ENCODE results near the gene ANKRD34B.

The ANKRD34B gene

DNA sequence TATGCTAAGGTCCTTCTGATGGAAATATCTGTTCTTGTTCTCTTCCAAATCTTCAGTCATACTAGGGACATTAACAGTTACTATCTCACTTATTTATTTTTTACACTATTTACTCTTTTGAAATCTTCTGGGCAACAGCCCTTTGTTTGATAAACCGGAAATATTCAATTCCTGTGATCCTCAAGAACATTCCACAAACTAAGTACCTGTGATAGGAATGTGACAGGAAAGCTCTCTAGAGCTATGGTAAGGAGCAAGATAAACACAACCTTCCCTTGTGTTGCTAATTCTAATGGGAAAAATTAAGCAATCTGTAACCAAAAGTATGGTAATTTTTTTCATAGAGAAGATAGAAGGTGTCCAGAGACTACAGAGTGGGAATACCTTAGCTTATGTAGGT, 22.0 kb upstream of the ANKRD34B start:
- Histone ChIP-seq H3K4ac (ENCODE audit: low read length) (no peak overlapping the region), H2BK5ac (ENCODE audit: low read length) (no peak overlapping the region), H2BK120ac (ENCODE audit: low read depth, low read length) (no peak overlapping the region), H2BK15ac (ENCODE audit: low read length) (no peak overlapping the region), H3K23ac (ENCODE audit: low read depth, low read length, poor library complexity) (no peak overlapping the region), H2BK12ac (ENCODE audit: low read length) (no peak overlapping the region), H3K36me3 (replicated peaks in 1 of 2; ENCODE audit: control insufficient read depth in 2 of 2, insufficient read depth in 2 of 2, low read length in 2 of 2) (no peaks in the 10 kb centered on the region), H3K14ac (ENCODE audit: low read length) (no peak overlapping the region), H3K27ac (replicated peaks; ENCODE audit: low read length) (no peak overlapping the region), H3K4me2 (ENCODE audit: insufficient read depth, low read length, poor library complexity, severe bottlenecking) (no peak overlapping the region), H2AK5ac (ENCODE audit: low read depth, low read length) (no peak overlapping the region), H2AFZ (ENCODE audit: low read length) (no peak overlapping the region), H3K4me1 (ENCODE audit: control insufficient read depth in 2 of 2, insufficient read depth in 1 of 2, low read depth in 1 of 2, low read length in 2 of 2) (peaks cover 4 to 8% of the 10 kb centered on the region in 2 donors), H3K79me1 (ENCODE audit: low read depth, low read length) (no peaks in the 10 kb centered on the region), H3K9ac (ENCODE audit: low read depth, low read length, poor library complexity) (no peak overlapping the region), H4K91ac (ENCODE audit: low read depth, low read length, poor library complexity) (no peak overlapping the region), H3K9me3 (replicated peaks in 1 of 2; ENCODE audit: control insufficient read depth in 2 of 2, insufficient read depth in 1 of 2, low read depth in 1 of 2, low read length in 2 of 2) (no peaks in the 10 kb centered on the region), H4K8ac (ENCODE audit: low read depth, low read length) (no peak overlapping the region), H3K27me3 (ENCODE audit: control insufficient read depth in 3 of 3, insufficient read depth in 3 of 3, low read depth in 1 of 3, low read length in 3 of 3) (no peaks in the 10 kb centered on the region), H3K18ac (ENCODE audit: low read length) (no peak overlapping the region), H3K4me3 (ENCODE audit: low read length in 2 of 2) (no peak overlapping the region)
- WGBS, 2 donors (ENCODE audit: extremely low coverage in 2 of 2, insufficient read length in 2 of 2, insufficient replicate concordance in 1 of 2) = no CpG with 5 or more reads among the region's 1 CpG
- DNase-seq (ENCODE audit: low spot score) = no peak

- H2AK5ac ChIP-seq (ENCODE audit: low read depth, low read length) = no peak overlapping the region
- no peak overlapping the region for H3K4me2 ChIP-seq (ENCODE audit: insufficient read depth, low read length, poor library complexity, severe bottlenecking)
- no peaks in the 10 kb centered on the region for H3K27me3 ChIP-seq (ENCODE audit: control insufficient read depth in 3 of 3, insufficient read depth in 3 of 3, low read depth in 1 of 3, low read length in 3 of 3)
- H4K8ac ChIP-seq (ENCODE audit: low read depth, low read length) = no peak overlapping the region
- no peak overlapping the region for H3K4ac ChIP-seq (ENCODE audit: low read length)
- peaks cover 4 to 8% of the 10 kb centered on the region in 2 donors for H3K4me1 ChIP-seq (ENCODE audit: control insufficient read depth in 2 of 2, insufficient read depth in 1 of 2, low read depth in 1 of 2, low read length in 2 of 2)
- no peak overlapping the region for H3K9ac ChIP-seq (ENCODE audit: low read depth, low read length, poor library complexity)
- H2AFZ ChIP-seq (ENCODE audit: low read length) = no peak overlapping the region
- no peaks in the 10 kb centered on the region for H3K79me1 ChIP-seq (ENCODE audit: low read depth, low read length)
- WGBS, 2 donors (ENCODE audit: extremely low coverage in 2 of 2, insufficient read length in 2 of 2, insufficient replicate concordance in 1 of 2) = no CpG with 5 or more reads among the region's 3 CpGs
- H3K36me3 ChIP-seq (replicated peaks in 1 of 2; ENCODE audit: control insufficient read depth in 2 of 2, insufficient read depth in 2 of 2, low read length in 2 of 2) = no peaks in the 10 kb centered on the region
- H3K18ac ChIP-seq (ENCODE audit: low read length) = no peak overlapping the region
- no peak overlapping the region for H2BK120ac ChIP-seq (ENCODE audit: low read depth, low read length)
- DNase-seq (ENCODE audit: low spot score) = no peak
- no peak overlapping the region for H4K91ac ChIP-seq (ENCODE audit: low read depth, low read length, poor library complexity)
- H3K9me3 ChIP-seq (replicated peaks in 1 of 2; ENCODE audit: control insufficient read depth in 2 of 2, insufficient read depth in 1 of 2, low read depth in 1 of 2, low read length in 2 of 2) = no peaks in the 10 kb centered on the region
- H3K4me3 ChIP-seq (ENCODE audit: low read length in 2 of 2) = no peak overlapping the region
- no peak overlapping the region for H3K14ac ChIP-seq (ENCODE audit: low read length)
- no peak overlapping the region for H2BK15ac ChIP-seq (ENCODE audit: low read length)
- H2BK12ac ChIP-seq (ENCODE audit: low read length) = no peak overlapping the region
- H3K27ac ChIP-seq (replicated peaks; ENCODE audit: low read length) = no peak overlapping the region
- no peak overlapping the region for H3K23ac ChIP-seq (ENCODE audit: low read depth, low read length, poor library complexity)
- no peak overlapping the region for H2BK5ac ChIP-seq (ENCODE audit: low read length)
These were observed 21.3 kb upstream of the ANKRD34B start for GRCh38 chr5:80591352-80591751.

- no peaks in the 10 kb centered on the region for H3K27me3 ChIP-seq (ENCODE audit: control insufficient read depth in 3 of 3, insufficient read depth in 3 of 3, low read depth in 1 of 3, low read length in 3 of 3)
- no peak overlapping the region for H3K14ac ChIP-seq (ENCODE audit: low read length)
- no peak overlapping the region for H3K27ac ChIP-seq (replicated peaks; ENCODE audit: low read length)
- DNase-seq (ENCODE audit: low spot score) = no peak
- H3K36me3 ChIP-seq (replicated peaks in 1 of 2; ENCODE audit: control insufficient read depth in 2 of 2, insufficient read depth in 2 of 2, low read length in 2 of 2) = no peaks in the 10 kb centered on the region
- no peak overlapping the region for H2AFZ ChIP-seq (ENCODE audit: low read length)
- no peak overlapping the region for H2BK12ac ChIP-seq (ENCODE audit: low read length)
- H3K4me3 ChIP-seq (ENCODE audit: low read length in 2 of 2) = no peak overlapping the region
- no peak overlapping the region for H3K9ac ChIP-seq (ENCODE audit: low read depth, low read length, poor library complexity)
- WGBS, 2 donors (ENCODE audit: extremely low coverage in 2 of 2, insufficient read length in 2 of 2, insufficient replicate concordance in 1 of 2) = no CpG with 5 or more reads among the region's 5 CpGs
- no peaks in the 10 kb centered on the region for H3K79me1 ChIP-seq (ENCODE audit: low read depth, low read length)
- H3K4me2 ChIP-seq (ENCODE audit: insufficient read depth, low read length, poor library complexity, severe bottlenecking) = no peak overlapping the region
- H3K23ac ChIP-seq (ENCODE audit: low read depth, low read length, poor library complexity) = no peak overlapping the region
- H2BK5ac ChIP-seq (ENCODE audit: low read length) = no peak overlapping the region
- H3K9me3 ChIP-seq (replicated peaks in 1 of 2; ENCODE audit: control insufficient read depth in 2 of 2, insufficient read depth in 1 of 2, low read depth in 1 of 2, low read length in 2 of 2) = no peaks in the 10 kb centered on the region
- H2BK120ac ChIP-seq (ENCODE audit: low read depth, low read length) = no peak overlapping the region
- H2AK5ac ChIP-seq (ENCODE audit: low read depth, low read length) = no peak overlapping the region
- no peak overlapping the region for H4K8ac ChIP-seq (ENCODE audit: low read depth, low read length)
- H3K4me1 ChIP-seq (ENCODE audit: control insufficient read depth in 2 of 2, insufficient read depth in 1 of 2, low read depth in 1 of 2, low read length in 2 of 2) = peaks cover 2 to 5% of the 10 kb centered on the region in 2 donors
- H3K4ac ChIP-seq (ENCODE audit: low read length) = no peak overlapping the region
- H3K18ac ChIP-seq (ENCODE audit: low read length) = no peak overlapping the region
- H4K91ac ChIP-seq (ENCODE audit: low read depth, low read length, poor library complexity) = no peak overlapping the region
- H2BK15ac ChIP-seq (ENCODE audit: low read length) = no peak overlapping the region
These were observed 20.7 kb upstream of the ANKRD34B start for GRCh38 chr5:80590766-80591165.

GRCh38 chr5:80588858-80589540, 18.9 kb upstream of the ANKRD34B start:
- Histone ChIP-seq H3K27ac (replicated peaks; ENCODE audit: low read length) (no peak overlapping the region), H3K14ac (ENCODE audit: low read length) (no peak overlapping the region), H3K4me3 (ENCODE audit: low read length in 2 of 2) (no peak overlapping the region), H3K9me3 (replicated peaks in 1 of 2; ENCODE audit: control insufficient read depth in 2 of 2, insufficient read depth in 1 of 2, low read depth in 1 of 2, low read length in 2 of 2) (no peaks in the 10 kb centered on the region), H2AFZ (ENCODE audit: low read length) (peak overlapping the region; percentile 64), H2AK5ac (ENCODE audit: low read depth, low read length) (no peak overlapping the region), H4K8ac (ENCODE audit: low read depth, low read length) (no peak overlapping the region), H2BK5ac (ENCODE audit: low read length) (no peak overlapping the region), H3K79me1 (ENCODE audit: low read depth, low read length) (no peaks in the 10 kb centered on the region), H3K4me2 (ENCODE audit: insufficient read depth, low read length, poor library complexity, severe bottlenecking) (no peak overlapping the region), H2BK12ac (ENCODE audit: low read length) (no peak overlapping the region), H2BK120ac (ENCODE audit: low read depth, low read length) (no peak overlapping the region), H3K4ac (ENCODE audit: low read length) (no peak overlapping the region), H3K4me1 (ENCODE audit: control insufficient read depth in 2 of 2, insufficient read depth in 1 of 2, low read depth in 1 of 2, low read length in 2 of 2) (peaks cover 2 to 5% of the 10 kb centered on the region in 2 donors), H3K23ac (ENCODE audit: low read depth, low read length, poor library complexity) (no peak overlapping the region), H4K91ac (ENCODE audit: low read depth, low read length, poor library complexity) (no peak overlapping the region), H3K9ac (ENCODE audit: low read depth, low read length, poor library complexity) (no peak overlapping the region), H3K36me3 (replicated peaks in 1 of 2; ENCODE audit: control insufficient read depth in 2 of 2, insufficient read depth in 2 of 2, low read length in 2 of 2) (no peaks in the 10 kb centered on the region), H3K18ac (ENCODE audit: low read length) (no peak overlapping the region), H2BK15ac (ENCODE audit: low read length) (no peak overlapping the region), H3K27me3 (ENCODE audit: control insufficient read depth in 3 of 3, insufficient read depth in 3 of 3, low read depth in 1 of 3, low read length in 3 of 3) (no peaks in the 10 kb centered on the region)
- no peak for DNase-seq (ENCODE audit: low spot score)
- no CpG with 5 or more reads among the region's 8 CpGs for WGBS, 2 donors (ENCODE audit: extremely low coverage in 2 of 2, insufficient read length in 2 of 2, insufficient replicate concordance in 1 of 2)

Data from neuronal stem cell (in vitro differentiated cells).